HTR-8/SVneo (cell line): ENCODE data around the gene RYR3.
"Not testable (repeated sequence)": the region's sequence is repeated elsewhere in the genome, so short reads cannot be mapped to it uniquely, and the experiment has no call there.

ENCODE experiments used
- DNase-seq: peaks from one replicate; pipeline ENCODE4 v3.0.0; 2011; ENCODE audit warnings: low spot score, mixed read lengths; ENCODE audit not compliant: insufficient read length
- FAIRE-seq: peaks from 2 replicates; lab custom pipeline; 2011; peaks lifted over from hg19 to GRCh38; lab: Jason Lieb, UNC

The RYR3 gene

DNA sequence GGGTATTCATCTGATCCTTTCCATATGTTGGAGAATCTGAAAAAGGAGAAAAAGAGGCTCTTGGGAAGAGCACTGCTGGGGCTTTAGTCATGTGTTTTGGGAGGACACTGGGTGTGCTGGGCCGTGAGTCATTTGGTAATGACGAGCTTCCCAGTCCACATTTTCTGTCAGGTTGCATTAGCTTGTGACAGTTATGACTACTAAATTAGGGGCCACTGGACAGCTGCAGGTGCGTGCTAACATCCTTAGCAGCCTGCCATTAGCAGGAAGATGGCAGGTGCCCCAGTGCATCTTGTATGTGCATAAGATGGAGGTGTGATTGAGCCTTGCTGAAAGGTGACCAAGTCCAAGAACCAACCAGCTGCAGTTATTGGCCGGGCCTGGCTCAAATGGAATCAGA lies 242.4 kb downstream of the RYR3 start:
- DNase-seq (no peak), FAIRE-seq (no peak)

DNA sequence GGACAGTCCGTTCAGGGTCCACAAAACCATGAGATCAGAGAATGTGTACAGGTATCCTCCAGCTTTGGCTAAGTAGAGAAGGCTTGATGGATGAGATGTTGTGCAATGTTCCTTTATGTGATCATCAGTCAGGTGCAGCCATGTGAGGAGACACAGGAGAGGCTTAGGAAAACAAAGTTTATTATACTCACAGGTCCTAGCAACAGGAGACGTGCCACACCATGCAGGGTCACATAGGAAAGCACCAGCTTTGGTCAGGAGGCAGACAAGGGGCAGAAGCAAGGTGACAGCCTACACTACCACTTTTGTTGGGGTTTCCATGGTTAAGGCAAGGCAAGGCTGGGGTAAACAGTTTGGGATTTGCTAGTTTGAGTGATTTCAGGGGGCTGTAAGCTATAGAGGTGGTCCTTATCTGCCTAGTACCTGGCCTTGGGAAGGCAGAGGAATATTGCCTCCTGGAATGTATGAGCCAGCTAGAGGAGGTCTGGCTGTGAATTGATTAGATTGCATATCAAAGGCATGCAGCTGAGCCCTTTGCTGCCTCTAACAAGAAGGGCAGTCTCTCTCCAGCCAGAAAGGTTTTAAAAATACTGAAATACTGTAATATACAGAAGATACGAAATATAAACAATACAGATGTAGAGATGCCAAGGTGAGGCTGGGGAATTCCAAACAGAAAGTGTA lies 248.6 kb downstream of the RYR3 start:
- DNase-seq: no peak

DNA sequence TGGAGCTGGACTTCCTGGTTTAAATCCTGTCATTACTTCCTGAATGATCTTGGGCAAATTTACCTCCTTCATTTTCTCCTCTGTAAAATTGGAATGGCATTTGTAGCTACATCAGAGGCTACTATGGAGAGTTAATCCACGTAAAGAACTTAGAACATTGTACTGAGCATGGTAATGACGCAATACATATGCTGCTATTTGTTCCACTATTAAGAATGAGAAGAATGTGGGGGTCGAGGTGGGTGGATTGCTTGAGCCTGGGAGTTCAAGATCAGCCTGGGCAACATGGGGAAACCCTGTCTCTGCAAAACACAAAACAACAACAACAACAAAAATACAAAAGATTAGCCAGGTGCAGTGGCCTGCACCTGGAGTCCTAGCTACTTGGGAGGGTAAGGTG lies 250.6 kb downstream of the RYR3 start:
- FAIRE-seq (no peak), DNase-seq (no peak)

More for the DNA sequence above, 248.6 kb downstream of the RYR3 start:
- FAIRE-seq: no peak

DNA sequence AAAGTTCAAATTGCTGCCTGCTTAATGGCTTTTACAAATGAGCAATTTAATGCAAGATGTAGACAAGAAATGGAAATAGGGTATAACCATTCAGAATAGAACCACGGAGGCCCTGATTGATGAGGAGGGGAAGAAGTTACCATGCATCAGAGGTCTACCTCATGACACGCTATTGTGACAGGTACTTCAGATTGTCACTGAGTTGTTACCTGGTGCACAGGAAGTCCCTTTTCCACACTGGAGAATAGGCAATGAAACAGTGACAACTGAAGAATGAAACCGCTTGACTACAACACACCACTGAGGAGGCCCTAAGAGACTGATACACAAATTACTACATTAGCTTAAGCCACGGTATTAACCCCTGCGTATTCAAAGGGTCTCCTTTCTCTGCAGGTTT lies 251.2 kb downstream of the RYR3 start:
- FAIRE-seq: no peak
- no peak for DNase-seq

DNA sequence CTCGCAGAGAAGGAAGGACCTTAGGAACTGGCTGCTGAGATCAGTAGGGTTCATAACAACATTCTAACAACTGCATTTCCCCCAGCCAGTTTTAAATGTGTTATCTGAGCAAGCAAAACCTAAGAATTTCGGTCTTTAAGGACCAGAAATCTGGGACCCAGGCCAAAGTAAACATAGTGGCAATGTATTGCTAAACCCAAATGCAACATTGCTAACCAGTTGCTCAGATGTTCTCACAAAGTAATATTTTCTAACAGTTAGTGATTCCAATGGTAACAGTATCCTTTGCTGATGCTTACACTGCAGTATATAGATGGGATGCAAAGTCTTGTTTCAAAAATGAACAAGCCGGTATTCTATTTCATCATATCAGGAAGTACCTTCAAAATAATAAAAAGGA lies 254.3 kb downstream of the RYR3 start:
- FAIRE-seq: no peak
- DNase-seq: no peak

DNA sequence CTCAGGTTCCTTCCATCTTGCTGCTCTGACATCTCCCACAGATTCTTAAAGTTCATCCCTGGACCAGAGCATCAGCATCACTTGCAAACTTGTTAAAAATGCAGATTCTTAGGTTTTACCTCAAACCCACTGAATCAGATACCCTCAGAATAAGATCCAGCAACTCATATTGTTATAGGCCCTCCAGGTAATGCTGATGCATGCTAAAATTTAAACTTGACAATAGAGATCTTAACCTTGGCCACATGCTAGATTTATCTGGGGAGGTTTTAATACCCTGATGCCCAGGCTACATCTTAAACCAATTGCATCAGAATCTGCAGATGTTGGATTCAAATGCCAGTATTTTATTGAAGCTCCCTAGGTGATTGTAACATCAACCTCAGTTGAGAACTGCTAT lies 256.9 kb downstream of the RYR3 start:
- FAIRE-seq (no peak), DNase-seq (no peak)

DNA sequence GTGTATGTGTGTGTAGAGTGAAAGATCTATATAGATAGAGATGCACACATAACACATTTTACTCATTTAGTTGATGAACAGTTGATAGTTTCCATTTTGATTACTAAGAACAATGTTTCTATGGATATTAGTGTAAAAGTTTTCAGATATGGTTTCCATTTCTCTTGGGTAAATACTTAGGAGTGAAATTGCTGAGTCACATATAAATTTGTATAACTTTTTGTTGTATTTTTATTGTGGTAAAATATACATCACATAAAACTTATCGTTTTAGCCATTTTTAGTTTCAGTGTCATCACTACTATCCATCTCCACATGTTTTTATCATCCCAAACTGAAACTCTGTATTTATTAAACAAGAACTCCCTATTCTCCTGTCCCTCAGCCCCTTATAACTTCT lies 258.3 kb downstream of the RYR3 start:
- DNase-seq (no peak), FAIRE-seq (no peak)

DNA sequence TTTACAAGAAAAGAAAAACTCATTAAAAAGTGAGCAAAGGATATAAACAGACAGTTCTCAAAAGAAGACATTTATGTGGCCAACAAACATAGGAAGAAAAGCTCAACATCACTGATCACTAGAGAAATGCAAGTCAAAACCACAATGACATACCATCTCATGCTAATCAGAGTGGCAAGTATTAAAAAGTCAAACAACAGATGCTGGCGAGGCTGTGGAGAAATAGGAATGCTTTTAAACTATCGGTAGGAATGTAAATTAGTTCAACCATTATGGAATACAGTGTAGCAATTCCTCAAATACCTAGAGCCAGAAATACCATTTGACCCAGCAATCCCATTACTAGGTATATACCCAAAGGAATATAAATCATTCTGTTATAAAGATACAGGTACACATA lies 267.1 kb downstream of the RYR3 start:
- DNase-seq, FAIRE-seq: not testable (repeated sequence)

DNA sequence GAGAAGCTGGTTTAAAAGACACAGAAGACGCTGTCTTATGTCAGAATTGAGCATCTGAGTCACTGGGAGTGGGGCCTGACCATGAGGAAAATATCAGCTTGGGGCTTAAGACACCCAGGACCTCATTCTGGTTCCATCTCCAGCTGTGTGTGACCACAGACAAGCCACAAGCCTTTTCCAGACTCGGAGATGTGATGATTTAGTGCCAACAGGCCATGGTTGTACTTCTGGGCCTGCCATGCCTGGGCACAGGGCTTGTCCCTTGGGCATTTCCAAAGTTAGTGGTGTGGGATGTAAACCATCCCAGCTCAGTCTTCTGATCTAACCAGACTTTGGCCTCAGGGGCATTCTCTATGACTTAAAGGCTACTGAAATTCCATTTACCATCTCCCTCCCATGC lies 269.8 kb downstream of the RYR3 start:
- DNase-seq: no peak
- no peak for FAIRE-seq

DNA sequence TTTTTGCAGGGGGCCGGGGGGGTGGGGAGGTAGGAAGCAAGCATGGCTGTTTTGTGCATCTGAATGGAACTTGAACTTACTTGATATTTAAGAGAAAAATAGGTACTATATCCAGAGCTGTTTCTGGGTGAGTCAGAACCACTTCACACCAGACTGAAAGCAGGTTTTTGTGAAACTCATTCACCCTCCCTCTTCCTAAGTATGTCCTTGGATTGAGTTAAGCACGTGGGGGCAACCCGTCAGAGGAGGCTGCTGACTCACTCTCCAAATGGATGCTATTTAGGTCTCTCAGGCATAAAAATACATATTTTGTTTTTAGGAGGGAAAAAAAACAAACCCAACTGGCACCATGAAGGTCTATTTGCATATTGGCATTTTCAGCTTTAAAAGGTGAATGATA lies 270.3 kb downstream of the RYR3 start:
- no peak for DNase-seq
- no peak for FAIRE-seq

DNA sequence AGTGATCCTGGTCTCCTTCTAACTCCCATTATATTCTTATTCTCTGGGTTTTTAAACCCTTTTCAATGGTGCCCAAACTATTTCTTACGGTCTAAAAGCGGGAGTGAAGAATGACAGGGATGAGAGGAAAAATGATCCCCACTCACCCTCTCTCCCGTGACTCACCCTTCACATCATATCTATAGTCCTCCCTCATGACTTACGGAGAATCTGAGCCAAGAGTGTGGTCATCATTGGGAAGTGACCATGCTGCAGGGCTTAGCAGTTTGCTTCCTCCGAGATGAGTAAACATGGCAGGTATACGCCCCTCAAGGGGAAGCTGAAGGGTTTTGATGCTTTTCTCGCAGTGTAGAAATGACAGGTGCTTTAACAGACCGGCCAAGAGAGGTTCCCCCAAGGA lies 274.0 kb downstream of the RYR3 start:
- DNase-seq (no peak), FAIRE-seq (no peak)

DNA sequence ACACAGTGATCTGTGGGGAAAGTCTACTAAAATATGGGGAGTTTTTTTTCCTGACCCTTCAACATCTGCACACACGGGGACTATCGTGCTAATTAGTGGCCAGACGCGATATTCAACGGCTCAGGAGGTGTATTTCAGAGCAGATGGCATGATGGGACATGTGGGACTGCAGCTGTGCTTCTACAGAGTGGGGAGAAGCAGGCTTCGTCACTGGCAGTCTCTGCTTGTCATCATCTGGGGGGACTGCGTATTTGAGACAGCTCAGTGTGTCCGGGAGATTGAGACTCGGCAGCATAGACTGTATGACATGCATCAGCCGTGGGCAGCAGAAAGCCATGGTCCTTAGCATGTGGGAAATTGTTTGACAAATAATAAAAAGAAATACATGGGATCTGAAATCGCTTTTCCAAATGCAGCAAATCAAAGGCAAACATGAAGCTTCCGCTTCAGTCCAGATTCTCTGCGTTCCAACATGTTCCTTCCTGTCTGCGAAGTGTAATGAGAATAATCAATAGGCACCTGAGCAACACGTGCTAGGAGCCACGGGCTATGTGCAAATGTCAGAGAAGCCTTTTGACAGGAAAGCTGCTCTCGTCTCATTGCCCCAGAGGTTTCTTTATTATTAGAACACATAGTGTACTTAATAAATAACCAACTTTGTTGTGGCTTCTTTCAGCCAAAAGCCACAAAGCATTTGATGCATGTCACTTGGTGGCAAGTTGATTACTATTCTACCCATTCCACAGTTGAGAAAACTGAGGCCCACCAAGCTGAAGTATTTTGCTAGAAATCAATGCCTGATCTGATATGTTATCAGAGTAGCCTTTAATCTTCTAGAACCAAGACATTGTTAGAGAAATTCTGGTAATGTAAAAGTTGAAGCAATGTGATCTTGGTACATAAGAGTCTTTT lies 276.3 kb downstream of the RYR3 start:
- DNase-seq (no peak), FAIRE-seq (no peak)

DNA sequence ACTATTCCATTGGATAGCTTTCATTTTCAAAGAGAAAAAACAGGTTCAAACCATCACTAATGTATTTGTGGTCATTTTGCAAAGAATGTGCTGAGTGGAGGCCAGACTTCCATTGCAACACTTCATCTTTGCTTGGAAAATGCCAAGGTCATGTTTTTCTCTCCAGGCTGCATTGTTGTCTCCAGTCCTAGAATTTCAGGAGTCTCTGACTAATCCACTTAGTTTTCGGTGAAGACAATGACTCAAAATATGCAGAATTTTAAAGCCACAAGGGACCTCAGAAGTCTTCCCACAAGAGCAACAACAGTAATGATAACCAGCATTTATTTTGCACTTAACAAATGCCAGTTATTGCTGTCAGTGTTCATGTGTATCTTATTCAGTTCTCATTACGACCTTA lies 277.0 kb downstream of the RYR3 start:
- FAIRE-seq: no peak

DNA sequence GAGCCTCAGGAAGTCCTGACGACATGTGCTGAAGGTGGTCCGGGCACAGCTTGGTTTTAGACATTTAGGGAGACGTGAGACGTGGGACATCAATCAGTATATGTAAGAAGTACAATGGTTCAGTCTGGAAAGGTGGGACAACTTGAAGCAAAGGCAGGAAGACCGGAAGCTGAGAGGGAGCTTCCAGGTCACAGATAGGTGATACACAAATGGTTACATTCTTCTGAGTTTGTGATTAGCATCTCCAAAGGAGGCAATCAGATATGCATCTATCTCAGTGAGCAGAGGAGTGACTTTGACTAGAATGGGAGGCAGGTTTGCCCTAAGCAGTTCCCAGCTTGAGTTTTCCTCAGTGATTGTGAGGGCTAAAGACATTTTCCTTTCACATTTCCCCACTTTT lies 282.1 kb downstream of the RYR3 start:
- DNase-seq (no peak), FAIRE-seq (no peak)

More for the DNA sequence above, 277.0 kb downstream of the RYR3 start:
- DNase-seq: no peak

DNA sequence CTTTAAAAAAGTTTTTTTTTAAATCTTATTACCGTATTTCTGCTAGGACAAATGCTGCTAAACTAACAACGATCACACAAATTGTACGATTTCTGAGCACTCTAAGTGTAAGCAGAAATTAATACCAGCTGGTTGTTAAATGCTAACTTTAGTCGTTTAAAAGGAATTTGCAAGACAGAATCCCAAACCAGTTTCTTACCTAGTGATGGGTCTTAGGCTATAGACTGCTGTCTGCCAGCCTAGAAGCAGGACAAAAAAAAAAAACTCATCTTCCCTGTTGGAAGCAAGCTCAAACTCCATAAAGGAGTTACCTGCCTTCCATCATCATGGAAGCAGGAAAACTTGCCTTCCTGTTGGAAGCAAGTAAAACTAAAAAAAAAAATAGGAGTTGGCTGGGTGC lies 287.6 kb downstream of the RYR3 start:
- FAIRE-seq, DNase-seq: not testable (repeated sequence)

DNA sequence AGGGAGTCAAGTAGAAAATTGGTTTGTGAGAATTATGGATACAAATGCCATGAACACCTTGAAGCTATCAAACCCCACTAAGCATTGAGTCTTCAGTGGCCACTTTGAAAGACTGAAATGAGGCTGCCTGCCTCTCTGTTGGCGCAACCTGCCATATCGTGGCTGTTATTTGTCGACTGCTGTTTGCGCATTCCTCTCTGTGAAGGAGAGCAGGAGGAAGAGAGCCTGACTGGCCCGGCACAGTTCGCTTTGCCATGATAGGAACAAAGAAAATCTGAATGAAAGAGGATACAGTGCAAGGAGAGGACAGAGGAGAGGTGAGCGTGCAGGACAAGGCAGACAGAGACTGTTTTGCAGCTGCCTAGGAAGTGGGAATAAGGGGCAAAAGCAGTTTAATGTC lies 289.4 kb downstream of the RYR3 start:
- FAIRE-seq (no peak), DNase-seq (no peak)

DNA sequence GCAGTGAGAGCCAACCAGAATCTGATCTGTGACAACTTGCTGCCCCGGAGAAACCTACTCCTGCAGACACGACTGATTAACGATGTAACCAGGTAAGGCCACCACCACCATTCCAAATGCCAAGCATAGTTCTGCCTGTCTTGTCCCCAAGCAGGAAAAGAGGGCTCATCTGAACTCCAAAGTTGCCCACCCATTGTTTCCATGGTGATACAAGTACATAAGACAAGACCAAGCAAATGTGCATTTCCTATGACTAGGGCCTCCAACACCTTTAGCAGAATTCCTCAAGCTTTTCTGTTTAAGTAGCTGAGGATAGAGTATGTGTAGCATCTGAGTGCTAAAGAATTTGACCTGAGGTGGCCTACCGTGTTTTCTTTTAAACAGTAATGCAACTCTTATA lies 290.7 kb downstream of the RYR3 start:
- DNase-seq (no peak), FAIRE-seq (no peak)

DNA sequence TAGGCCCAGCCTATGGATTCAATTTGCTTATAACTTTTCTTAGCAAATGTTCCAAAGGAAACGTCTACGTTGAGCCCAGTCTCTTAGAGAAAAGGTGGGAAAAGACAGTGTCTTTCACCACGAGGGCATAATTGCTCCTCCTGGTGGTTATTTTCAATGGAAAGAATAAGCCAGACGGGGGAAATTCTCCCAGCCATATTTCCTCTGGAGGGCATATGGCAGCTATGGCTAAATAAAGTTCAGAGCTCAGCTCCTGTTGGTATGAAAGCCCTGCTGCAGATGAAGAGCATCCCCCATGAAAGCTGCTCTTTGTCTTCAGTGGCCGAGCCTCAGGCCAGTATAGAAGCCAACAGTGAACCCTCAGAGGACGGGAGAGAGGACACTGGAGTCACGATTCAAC lies 297.9 kb downstream of the RYR3 start:
- FAIRE-seq (no peak), DNase-seq (no peak)

DNA sequence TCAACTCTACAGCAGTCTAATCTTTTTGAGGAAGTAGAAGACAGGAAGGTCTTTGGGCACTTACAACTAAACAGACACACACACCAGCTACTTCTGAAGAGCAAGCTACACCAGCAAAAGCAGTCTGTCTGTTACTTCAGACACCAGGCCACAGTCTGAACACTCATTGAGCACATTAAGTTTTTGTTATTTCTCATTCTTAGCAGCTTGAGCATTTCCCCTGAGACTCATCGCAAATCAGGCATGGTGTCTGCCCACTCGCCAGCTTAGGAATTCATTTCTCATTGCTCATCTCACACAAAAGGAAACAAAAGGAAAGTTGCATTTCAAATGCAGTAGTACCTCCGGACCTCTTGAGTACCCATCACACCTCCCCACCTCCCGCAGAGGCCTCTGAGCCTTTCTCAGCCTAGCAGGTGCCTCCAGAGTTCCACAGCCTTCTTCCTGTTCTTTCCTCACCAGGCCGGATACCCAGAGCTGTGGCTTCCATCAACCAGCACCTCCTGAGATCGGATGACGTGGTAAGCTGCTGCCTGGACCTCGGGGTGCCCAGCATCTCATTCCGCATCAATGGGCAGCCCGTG lies 302.0 kb downstream of the RYR3 start:
- FAIRE-seq (no peak), DNase-seq (no peak)

DNA sequence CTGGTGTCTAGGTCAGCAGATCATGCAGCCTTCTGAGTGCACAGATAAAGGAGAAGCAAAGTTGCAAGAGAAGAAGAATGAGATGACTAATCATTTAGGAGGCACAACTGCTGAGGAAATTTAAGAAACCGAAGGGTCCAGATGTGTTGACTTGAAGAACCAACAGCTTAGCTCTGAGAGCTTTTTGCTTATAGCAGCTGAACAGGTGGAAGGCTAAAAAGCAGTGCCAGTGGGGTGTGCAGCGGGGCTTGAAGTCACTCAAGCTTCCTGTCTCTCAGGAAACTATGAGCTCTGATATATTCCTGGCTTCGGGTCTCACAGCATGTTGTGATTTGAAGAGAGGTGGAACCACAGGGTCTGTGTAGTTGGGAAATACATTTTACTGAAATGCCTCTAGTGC lies 305.7 kb downstream of the RYR3 start:
- FAIRE-seq (no peak), DNase-seq (no peak)

DNA sequence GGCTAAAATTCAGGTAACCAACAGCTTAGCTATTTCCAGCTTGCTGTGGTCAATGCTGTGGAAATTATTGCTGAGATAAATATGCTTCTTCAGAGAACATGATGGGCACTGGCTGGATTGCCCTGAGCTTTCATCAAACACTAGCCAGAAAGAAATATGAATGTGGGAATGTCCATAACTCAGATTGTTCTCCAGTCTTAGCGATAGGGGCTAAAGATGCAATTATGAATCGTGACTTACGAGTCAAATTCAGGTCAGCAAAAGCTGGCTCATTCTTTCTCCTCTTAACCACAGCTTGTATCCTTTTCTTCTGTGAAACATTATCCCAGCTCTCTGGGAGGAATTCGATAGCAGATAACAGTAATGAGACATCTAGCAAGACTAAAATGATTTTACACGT lies 307.6 kb downstream of the RYR3 start:
- no peak for FAIRE-seq

More for the DNA sequence above, 307.6 kb downstream of the RYR3 start:
- DNase-seq: no peak
